HepG2 (cell line): ENCODE results near the gene METTL16. TPM values are rescaled to one million over a fixed set of nuclear protein-coding genes. Genes with fewer than 3 reads are reported as not detected.

ENCODE experiments used
- FOXJ3 ChIP-seq: sonication (generic); formaldehyde crosslinking; IDR thresholded peaks from 2 replicates; pipeline ENCODE4 v1.4.0; 2020; ENCODE audit warnings: missing genetic modification reagents, mild to moderate bottlenecking, borderline replicate concordance
- HCFC1 ChIP-seq: fragments of 150-350 bp; IDR thresholded peaks from 2 replicates; pipeline ENCODE4 v1.6.1; 2014; ENCODE audit warnings: low read depth, low read length
- HOXA5 ChIP-seq: sonication (generic); formaldehyde crosslinking; IDR thresholded peaks from 2 replicates; pipeline ENCODE4 v1.4.0; 2020; ENCODE audit warnings: missing genetic modification reagents
- KLF12 ChIP-seq: sonication (generic); formaldehyde crosslinking; IDR thresholded peaks from 2 replicates; pipeline ENCODE4 v1.4.0; 2020; ENCODE audit warnings: missing genetic modification reagents, borderline replicate concordance
- NFIC ChIP-seq: IDR thresholded peaks from 2 replicates; pipeline ENCODE4 v1.6.1; 2012; ENCODE audit warnings: mild to moderate bottlenecking, low read length, inconsistent platforms
- NFYB ChIP-seq: sonication (generic); formaldehyde crosslinking; IDR thresholded peaks from 2 replicates; pipeline ENCODE4 v1.4.0; 2020; ENCODE audit warnings: missing genetic modification reagents
- PLRG1 ChIP-seq: fragments of 450-650 bp; conservative IDR thresholded peaks from 2 replicates; pipeline ENCODE4 v1.6.1; 2016
- PRDM10 ChIP-seq: sonication (generic); formaldehyde crosslinking; IDR thresholded peaks from 2 replicates; pipeline ENCODE4 v1.4.0; 2020; ENCODE audit warnings: low read depth, missing genetic modification reagents
- REL ChIP-seq: sonication (generic); formaldehyde crosslinking; conservative IDR thresholded peaks from 2 replicates; pipeline ENCODE4 v1.8.0; 2022; ENCODE audit warnings: mild to moderate bottlenecking, missing genetic modification reagents, moderate library complexity
- SALL1 ChIP-seq: sonication (generic); formaldehyde crosslinking; IDR thresholded peaks from 2 replicates; pipeline ENCODE4 v1.8.0; 2022; ENCODE audit warnings: mild to moderate bottlenecking, missing genetic modification reagents
- SP4 ChIP-seq: sonication (generic); formaldehyde crosslinking; IDR thresholded peaks from 2 replicates; pipeline ENCODE4 v1.8.1; 2023; ENCODE audit warnings: mild to moderate bottlenecking, missing genetic modification reagents
- TOPORS ChIP-seq: sonication (generic); formaldehyde crosslinking; IDR thresholded peaks from 2 replicates; pipeline ENCODE4 v1.8.0; 2023; ENCODE audit warnings: mild to moderate bottlenecking, missing genetic modification reagents
- XBP1 ChIP-seq: sonication (generic); formaldehyde crosslinking; IDR thresholded peaks from 2 replicates; pipeline ENCODE4 v1.5.0; 2020; ENCODE audit warnings: missing genetic modification reagents
- YEATS4 ChIP-seq: sonication (generic); formaldehyde crosslinking; IDR thresholded peaks from 2 replicates; pipeline ENCODE4 v1.4.0; 2020; ENCODE audit warnings: missing genetic modification reagents, borderline replicate concordance
- ZBTB21 ChIP-seq: sonication (generic); formaldehyde crosslinking; IDR thresholded peaks from 2 replicates; pipeline ENCODE4 v1.4.0; 2020; ENCODE audit warnings: missing genetic modification reagents
- ZBTB25 ChIP-seq: IDR thresholded peaks from 2 replicates; pipeline ENCODE4 v1.6.1; 2018; ENCODE audit warnings: missing genetic modification reagents
- ZBTB34 ChIP-seq: sonication (generic); formaldehyde crosslinking; IDR thresholded peaks from 2 replicates; pipeline ENCODE4 v1.8.0; 2022; ENCODE audit warnings: mild to moderate bottlenecking, missing genetic modification reagents
- ZBTB7B ChIP-seq: sonication (generic); formaldehyde crosslinking; IDR thresholded peaks from 2 replicates; pipeline ENCODE4 v1.4.0; 2020; ENCODE audit warnings: missing genetic modification reagents
- ZNF274 ChIP-seq: sonication (generic); formaldehyde crosslinking; IDR thresholded peaks from 2 replicates; pipeline ENCODE4 v1.5.1; 2020; ENCODE audit warnings: mild to moderate bottlenecking, missing genetic modification reagents
- ZNF317 ChIP-seq: sonication (generic); formaldehyde crosslinking; IDR thresholded peaks from 2 replicates; pipeline ENCODE4 v1.5.0; 2020; ENCODE audit warnings: mild to moderate bottlenecking, missing genetic modification reagents
- ZNF431 ChIP-seq: sonication (generic); formaldehyde crosslinking; IDR thresholded peaks from 2 replicates; pipeline ENCODE4 v1.9.0; 2022; ENCODE audit warnings: missing genetic modification reagents, low read depth, mild to moderate bottlenecking, borderline replicate concordance
- ZNF468 ChIP-seq: sonication (generic); formaldehyde crosslinking; IDR thresholded peaks from 2 replicates; pipeline ENCODE4 v1.8.0; 2022; ENCODE audit warnings: mild to moderate bottlenecking, moderate library complexity, missing genetic modification reagents
- ZNF567 ChIP-seq: sonication (generic); formaldehyde crosslinking; IDR thresholded peaks from 2 replicates; pipeline ENCODE4 v1.8.1; 2023; ENCODE audit warnings: mild to moderate bottlenecking, missing genetic modification reagents, borderline replicate concordance
- ZNF572 ChIP-seq: sonication (generic); formaldehyde crosslinking; IDR thresholded peaks from 2 replicates; pipeline ENCODE4 v1.5.1; 2020; ENCODE audit warnings: mild to moderate bottlenecking, missing genetic modification reagents
- ZNF619 ChIP-seq: sonication (generic); formaldehyde crosslinking; IDR thresholded peaks from 2 replicates; pipeline ENCODE4 v1.4.0; 2020; ENCODE audit warnings: mild to moderate bottlenecking, missing genetic modification reagents
- ZNF841 ChIP-seq: sonication (generic); formaldehyde crosslinking; IDR thresholded peaks from 2 replicates; pipeline ENCODE4 v1.8.1; 2023; ENCODE audit warnings: missing genetic modification reagents, borderline replicate concordance
- polyA plus RNA-seq, 8 experiments: library from polyadenylated mRNA; depleted of rRNA in 3 of 8; stranded (reverse) in 7 of 8; unstranded in 1 of 8; fragments of >200 nt; fragmentation: Illumina TruSeq in 4 of 8; extraction: Trizol in 4 of 8; gene quantifications; 2 replicates each; pipeline versions ENCODE4 v1.2.1 to v1.2.3, GENCODE V29; 2011 to 2016; ENCODE audit warnings: low read depth in 4 of 8, missing spikeins in 1 of 8, mixed read lengths in 1 of 8; ENCODE audit not compliant: insufficient read depth in 1 of 8
- total RNA-seq, 5 experiments: library from RNA; depleted of rRNA; stranded (reverse); fragments of >200 nt; fragmentation: Illumina TruSeq; extraction: Trizol; gene quantifications; 2 replicates each; pipeline ENCODE4 v1.2.3, GENCODE V29; 2016; ENCODE audit warnings: low read depth in 1 of 5

METTL16 gene
- total and polyA plus RNA-seq, 2 of the 13 experiments (the other 11 are each of a cell fraction or from before 2014, with no cell fraction given), result 11.6 to 18.5 TPM

- TF ChIP-seq ZNF567 (0 out of 2 replicates have a peak, but pooled peaks have one; percentile 4), ZNF317 (no peak), ZNF619 (CRISPR knock-in tag) (no peak), ZNF841 (no peak), HOXA5 (CRISPR knock-in tag) (peak; percentile 78; the same call in 1 of the 2 replicates), SP4 (CRISPR knock-in tag) (no peak), ZNF274 (CRISPR knock-in tag) (no peak), PLRG1 (no peak), REL (no peak), ZBTB21 (CRISPR knock-in tag) (no peak), ZBTB25 (CRISPR knock-in tag) (peak; percentile 40; the same call in 1 of the 2 replicates), NFIC (no peak), NFYB (peak; percentile 74), ZBTB7B (CRISPR knock-in tag) (no peak), ZNF468 (CRISPR knock-in tag) (no peak), ZBTB34 (no peak), KLF12 (CRISPR knock-in tag) (no peak), SALL1 (CRISPR knock-in tag) (peak; percentile 68), XBP1 (CRISPR knock-in tag) (no peak), PRDM10 (CRISPR knock-in tag) (no peak), ZNF431 (CRISPR knock-in tag) (0 out of 2 replicates have a peak, but pooled peaks have one; percentile 77), YEATS4 (CRISPR knock-in tag) (peak; percentile 71; the same call in 1 of the 2 replicates), ZNF572 (CRISPR knock-in tag) (peak; percentile 93; the same call in 1 of the 2 replicates), HCFC1 (peak; percentile 44; the same call in 1 of the 2 replicates), FOXJ3 (CRISPR knock-in tag) (no peak), TOPORS (no peak; the same call in 1 of the 2 replicates)
Measured at GRCh38 chr17:2511462-2512369, at the start of gene METTL16 (continued).
